Measurements from ENCODE around the gene CFAP61.

The CFAP61 gene

GRCh38 chr20:20203784-20204183, 151.5 kb downstream of the CFAP61 start:
- H3K4ac ChIP-seq (ENCODE audit: low read depth, low read length): no peak overlapping the region
- peaks cover 2% of the 10 kb centered on the region in 2 experiments for H3K4me1 ChIP-seq (ENCODE audit: control insufficient read depth in 1 of 2, insufficient read depth in 2 of 2, low read length in 2 of 2)
- H2BK5ac ChIP-seq (ENCODE audit: low read depth, low read length, poor library complexity): no peak overlapping the region
- no peak overlapping the region for H3K14ac ChIP-seq (ENCODE audit: low read length)
- no peak overlapping the region for H2AFZ ChIP-seq (ENCODE audit: insufficient read depth, low read length, poor library complexity)
- no peaks in the 10 kb centered on the region for H3K9me3 ChIP-seq (ENCODE audit: insufficient read depth, low read depth, low read length)
- no peak for DNase-seq
- no peak overlapping the region for H2AK5ac ChIP-seq (ENCODE audit: low read length)
- H3K18ac ChIP-seq (ENCODE audit: low read length): no peak overlapping the region
- H3K27ac ChIP-seq (ENCODE audit: low read depth, low read length): no peak overlapping the region
- no peaks in the 10 kb centered on the region for H3K36me3 ChIP-seq (ENCODE audit: control insufficient read depth in 1 of 2, insufficient read depth in 2 of 2, low read length in 2 of 2)
- no peaks in the 10 kb centered on the region for H3K79me1 ChIP-seq (ENCODE audit: low read length)
- H2BK120ac ChIP-seq (ENCODE audit: insufficient read depth, low read length, poor library complexity): no peak overlapping the region
- H3K23ac ChIP-seq (ENCODE audit: low read length): no peak overlapping the region
- H3K4me2 ChIP-seq (ENCODE audit: low read length): no peak overlapping the region
- H3K27me3 ChIP-seq (ENCODE audit: insufficient read depth, low read length): no peaks in the 10 kb centered on the region
- no peak overlapping the region for H4K91ac ChIP-seq (ENCODE audit: low read depth, low read length)
- no peak overlapping the region for H4K12ac ChIP-seq (ENCODE audit: low read depth, low read length)
- H3K79me2 ChIP-seq (ENCODE audit: control insufficient read depth, insufficient read depth, low read length, poor library complexity): no peaks in the 10 kb centered on the region
- H4K8ac ChIP-seq (ENCODE audit: low read depth, low read length): no peak overlapping the region
- H3K9ac ChIP-seq (ENCODE audit: low read length): no peak overlapping the region
- no CpG with 5 or more reads among the region's 2 CpGs for WGBS (ENCODE audit: extremely low coverage, insufficient coverage, insufficient read length)
- no peak overlapping the region for H3K4me3 ChIP-seq (ENCODE audit: low read depth, low read length)
- H2BK12ac ChIP-seq (ENCODE audit: low read length): no peak overlapping the region

GRCh38 chr20:20204256-20204655, 151.9 kb downstream of the CFAP61 start:
- Histone ChIP-seq H2BK5ac (ENCODE audit: low read depth, low read length, poor library complexity) (no peak overlapping the region), H3K4me3 (ENCODE audit: low read depth, low read length) (no peak overlapping the region), H3K23ac (ENCODE audit: low read length) (no peak overlapping the region), H4K8ac (ENCODE audit: low read depth, low read length) (no peak overlapping the region), H3K18ac (ENCODE audit: low read length) (no peak overlapping the region), H2BK12ac (ENCODE audit: low read length) (no peak overlapping the region), H3K36me3 (ENCODE audit: control insufficient read depth in 1 of 2, insufficient read depth in 2 of 2, low read length in 2 of 2) (no peaks in the 10 kb centered on the region), H3K27ac (ENCODE audit: low read depth, low read length) (no peak overlapping the region), H2BK120ac (ENCODE audit: insufficient read depth, low read length, poor library complexity) (no peak overlapping the region), H2AFZ (ENCODE audit: insufficient read depth, low read length, poor library complexity) (no peak overlapping the region), H3K27me3 (ENCODE audit: insufficient read depth, low read length) (no peaks in the 10 kb centered on the region), H3K4ac (ENCODE audit: low read depth, low read length) (no peak overlapping the region), H3K14ac (ENCODE audit: low read length) (no peak overlapping the region), H3K79me1 (ENCODE audit: low read length) (no peaks in the 10 kb centered on the region), H3K79me2 (ENCODE audit: control insufficient read depth, insufficient read depth, low read length, poor library complexity) (no peaks in the 10 kb centered on the region), H3K9ac (ENCODE audit: low read length) (no peak overlapping the region), H3K4me2 (ENCODE audit: low read length) (no peak overlapping the region), H3K4me1 (ENCODE audit: control insufficient read depth in 1 of 2, insufficient read depth in 2 of 2, low read length in 2 of 2) (peaks cover 2% of the 10 kb centered on the region in 2 experiments), H4K12ac (ENCODE audit: low read depth, low read length) (no peak overlapping the region), H4K91ac (ENCODE audit: low read depth, low read length) (no peak overlapping the region), H2AK5ac (ENCODE audit: low read length) (no peak overlapping the region), H3K9me3 (ENCODE audit: insufficient read depth, low read depth, low read length) (no peaks in the 10 kb centered on the region)
- no peak for DNase-seq
- no CpG with 5 or more reads among the region's 2 CpGs for WGBS (ENCODE audit: extremely low coverage, insufficient coverage, insufficient read length)

GRCh38 chr20:20205141-20205861, 153.0 kb downstream of the CFAP61 start:
- H3K14ac ChIP-seq (ENCODE audit: low read length): no peak overlapping the region
- H3K4me2 ChIP-seq (ENCODE audit: low read length): no peak overlapping the region
- no peaks in the 10 kb centered on the region for H3K27me3 ChIP-seq (ENCODE audit: insufficient read depth, low read length)
- no peak overlapping the region for H3K27ac ChIP-seq (ENCODE audit: low read depth, low read length)
- no peak overlapping the region for H3K4ac ChIP-seq (ENCODE audit: low read depth, low read length)
- H3K23ac ChIP-seq (ENCODE audit: low read length): no peak overlapping the region
- no peak overlapping the region for H2AFZ ChIP-seq (ENCODE audit: insufficient read depth, low read length, poor library complexity)
- peaks cover 0 to 3% of the 10 kb centered on the region in 2 experiments for H3K4me1 ChIP-seq (ENCODE audit: control insufficient read depth in 1 of 2, insufficient read depth in 2 of 2, low read length in 2 of 2)
- no peaks in the 10 kb centered on the region for H3K79me1 ChIP-seq (ENCODE audit: low read length)
- no peak overlapping the region for H2BK5ac ChIP-seq (ENCODE audit: low read depth, low read length, poor library complexity)
- H3K18ac ChIP-seq (ENCODE audit: low read length): no peak overlapping the region
- H3K79me2 ChIP-seq (ENCODE audit: control insufficient read depth, insufficient read depth, low read length, poor library complexity): no peaks in the 10 kb centered on the region
- no peak overlapping the region for H3K9ac ChIP-seq (ENCODE audit: low read length)
- no peak for DNase-seq
- no peaks in the 10 kb centered on the region for H3K36me3 ChIP-seq (ENCODE audit: control insufficient read depth in 1 of 2, insufficient read depth in 2 of 2, low read length in 2 of 2)
- H2BK120ac ChIP-seq (ENCODE audit: insufficient read depth, low read length, poor library complexity): no peak overlapping the region
- no peak overlapping the region for H2BK12ac ChIP-seq (ENCODE audit: low read length)
- no peak overlapping the region for H4K91ac ChIP-seq (ENCODE audit: low read depth, low read length)
- H3K4me3 ChIP-seq (ENCODE audit: low read depth, low read length): no peak overlapping the region
- H4K8ac ChIP-seq (ENCODE audit: low read depth, low read length): no peak overlapping the region
- no peak overlapping the region for H4K12ac ChIP-seq (ENCODE audit: low read depth, low read length)
- no peaks in the 10 kb centered on the region for H3K9me3 ChIP-seq (ENCODE audit: insufficient read depth, low read depth, low read length)
- no peak overlapping the region for H2AK5ac ChIP-seq (ENCODE audit: low read length)
- no CpG with 5 or more reads among the region's 2 CpGs for WGBS (ENCODE audit: extremely low coverage, insufficient coverage, insufficient read length)

GRCh38 chr20:20205862-20206236, 153.5 kb downstream of the CFAP61 start:
- WGBS (ENCODE audit: extremely low coverage, insufficient coverage, insufficient read length): no CpG with 5 or more reads among the region's 1 CpG
- DNase-seq: no peak

More at GRCh38 chr20:20205862-20206236, 153.5 kb downstream of the CFAP61 start:
- H3K23ac ChIP-seq (ENCODE audit: low read length): no peak overlapping the region
- no peak overlapping the region for H4K91ac ChIP-seq (ENCODE audit: low read depth, low read length)
- H3K79me2 ChIP-seq (ENCODE audit: control insufficient read depth, insufficient read depth, low read length, poor library complexity): no peaks in the 10 kb centered on the region
- no peak overlapping the region for H4K8ac ChIP-seq (ENCODE audit: low read depth, low read length)
- no peak overlapping the region for H3K18ac ChIP-seq (ENCODE audit: low read length)
- H2BK12ac ChIP-seq (ENCODE audit: low read length): no peak overlapping the region
- no peak overlapping the region for H4K12ac ChIP-seq (ENCODE audit: low read depth, low read length)
- H3K14ac ChIP-seq (ENCODE audit: low read length): no peak overlapping the region
- H3K9me3 ChIP-seq (ENCODE audit: insufficient read depth, low read depth, low read length): no peaks in the 10 kb centered on the region
- no peak overlapping the region for H3K4me3 ChIP-seq (ENCODE audit: low read depth, low read length)
- H3K79me1 ChIP-seq (ENCODE audit: low read length): no peaks in the 10 kb centered on the region
- H2BK120ac ChIP-seq (ENCODE audit: insufficient read depth, low read length, poor library complexity): no peak overlapping the region
- no peak overlapping the region for H2BK5ac ChIP-seq (ENCODE audit: low read depth, low read length, poor library complexity)
- H3K27me3 ChIP-seq (ENCODE audit: insufficient read depth, low read length): no peaks in the 10 kb centered on the region
- no peak overlapping the region for H3K27ac ChIP-seq (ENCODE audit: low read depth, low read length)
- peaks cover 0 to 3% of the 10 kb centered on the region in 2 experiments for H3K4me1 ChIP-seq (ENCODE audit: control insufficient read depth in 1 of 2, insufficient read depth in 2 of 2, low read length in 2 of 2)
- no peak overlapping the region for H3K4ac ChIP-seq (ENCODE audit: low read depth, low read length)
- H3K9ac ChIP-seq (ENCODE audit: low read length): no peak overlapping the region
- no peak overlapping the region for H3K4me2 ChIP-seq (ENCODE audit: low read length)
- no peak overlapping the region for H2AK5ac ChIP-seq (ENCODE audit: low read length)
- no peaks in the 10 kb centered on the region for H3K36me3 ChIP-seq (ENCODE audit: control insufficient read depth in 1 of 2, insufficient read depth in 2 of 2, low read length in 2 of 2)
- H2AFZ ChIP-seq (ENCODE audit: insufficient read depth, low read length, poor library complexity): no peak overlapping the region

All from trophoblast cell (in vitro differentiated cells and primary cell).